HG03025 (cell line): ENCODE data around the gene SYNM.

Source experiments
- ATAC-seq: cut with Tn5 transposase; IDR thresholded peaks from one replicate; pipeline ENCODE4 v1.9.1; 2021; ENCODE audit warnings: mild to moderate bottlenecking, moderate library complexity; ENCODE audit not compliant: unreplicated experiment, low FRiP score

The SYNM gene

GRCh38 chr15:99164119-99164518 is 59.2 kb downstream of the SYNM start:
- no peak for ATAC-seq

DNA sequence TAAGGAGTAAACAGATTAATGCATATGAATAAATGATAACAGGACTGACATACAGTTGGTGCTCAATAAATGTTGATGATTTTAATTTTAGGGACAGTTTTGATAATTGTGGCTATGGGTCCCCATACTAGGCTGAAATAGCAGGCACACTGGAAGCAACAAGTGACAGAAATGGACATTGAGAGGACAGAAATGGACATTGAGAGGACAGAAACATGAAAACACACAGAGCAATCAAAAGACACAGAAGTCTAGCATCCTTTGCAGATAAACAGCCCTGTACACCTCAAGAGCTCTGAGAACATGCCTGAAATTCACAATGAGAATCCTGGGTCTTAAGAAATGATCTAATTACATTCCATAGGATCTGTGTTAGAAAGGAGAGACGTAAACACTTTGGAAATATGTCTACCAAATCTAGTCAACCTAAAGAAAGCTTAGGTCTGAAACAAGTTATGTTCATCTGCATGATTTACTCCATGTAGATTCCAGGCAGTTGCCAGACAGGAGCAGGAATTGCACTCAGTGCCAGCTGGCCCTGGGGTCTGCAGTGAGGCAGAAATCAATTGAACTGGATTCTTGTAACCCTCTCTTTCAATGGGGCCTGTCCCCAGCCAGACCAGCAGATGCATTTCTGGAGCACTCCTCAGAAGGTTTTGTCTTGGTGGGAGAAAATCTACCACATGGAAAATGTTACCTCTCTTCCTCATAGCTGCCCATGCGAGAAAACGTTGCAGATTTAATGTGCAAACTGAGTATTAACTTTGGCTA is 60.3 kb downstream of the SYNM start:
- ATAC-seq = no peak

DNA sequence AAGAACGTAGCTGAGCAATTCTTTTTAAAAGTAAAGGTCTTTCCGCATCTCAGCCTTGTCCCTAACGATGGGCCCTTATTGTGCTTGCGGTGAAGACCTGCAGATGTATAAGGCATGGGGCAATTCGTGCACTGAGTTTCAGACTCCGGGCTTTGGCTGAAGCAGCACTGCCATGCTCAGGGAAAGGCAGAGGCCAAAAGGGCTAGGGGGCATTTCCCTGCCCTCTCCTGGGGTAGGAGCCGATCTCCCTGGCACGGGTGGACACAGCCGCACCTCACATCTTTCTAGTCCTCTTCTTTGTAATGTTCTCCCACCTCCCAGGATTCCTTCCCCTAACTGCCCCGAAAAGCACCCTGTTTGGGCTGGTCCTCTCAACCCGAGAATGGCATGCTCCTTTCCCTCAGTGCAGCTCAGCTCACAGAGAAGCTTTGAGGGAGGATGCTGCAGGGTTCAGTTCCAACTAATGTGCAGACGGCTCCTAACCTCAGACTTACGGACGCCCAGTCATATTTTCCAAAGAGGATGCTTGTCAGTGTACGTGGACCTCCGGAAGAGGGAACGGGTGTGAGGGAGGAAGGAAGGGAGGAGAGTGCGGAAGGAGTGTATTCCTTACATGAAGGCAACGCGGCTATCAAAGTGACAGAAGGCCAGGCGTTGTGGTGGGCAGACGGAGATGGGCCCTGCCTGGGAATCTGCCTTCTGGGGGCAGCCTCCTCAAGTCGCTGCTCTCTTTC is 61.2 kb downstream of the SYNM start:
- no peak for ATAC-seq

DNA sequence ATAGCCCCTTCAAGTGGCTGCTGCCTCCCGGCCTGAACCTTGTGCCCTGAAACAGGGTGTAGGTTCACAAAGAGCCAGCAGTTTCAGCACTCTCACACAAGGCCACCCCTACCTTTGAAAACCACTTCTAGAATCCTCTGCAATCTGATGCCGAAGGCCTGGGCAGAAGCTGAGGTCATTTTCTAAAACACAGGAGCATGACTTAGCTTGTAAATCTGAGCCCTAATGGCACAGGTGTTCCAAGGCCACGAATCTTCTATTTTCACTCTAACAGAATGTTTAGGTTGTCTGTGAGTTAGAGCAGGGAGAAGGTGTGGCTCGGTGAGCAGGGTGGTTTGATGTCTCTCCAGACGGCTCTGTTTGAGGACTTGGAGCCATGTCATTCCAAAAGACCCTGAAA is 62.3 kb downstream of the SYNM start:
- no peak for ATAC-seq

DNA sequence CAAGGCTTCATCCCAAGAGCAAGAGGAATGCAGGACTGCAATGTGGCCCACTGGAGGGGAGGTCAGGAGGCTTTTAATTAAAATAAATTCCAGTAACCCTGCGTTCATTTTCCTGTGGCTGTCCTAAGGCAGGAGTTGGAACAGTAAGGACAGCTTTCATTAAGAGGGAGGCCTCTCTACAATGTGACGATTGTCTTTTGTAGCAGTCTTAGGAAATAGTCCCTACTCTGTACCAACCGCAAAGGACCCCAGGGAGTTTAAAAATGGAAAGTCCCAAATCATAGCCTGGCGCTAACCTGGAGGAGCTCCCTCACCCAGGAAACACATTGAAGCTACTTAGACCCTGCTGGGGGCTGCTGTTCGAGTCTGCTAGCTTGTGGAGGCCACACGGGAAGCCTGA is 62.8 kb downstream of the SYNM start:
- ATAC-seq = no peak

- no peak for ATAC-seq
Observed at GRCh38 chr15:99168601-99169580, 64.0 kb downstream of the SYNM start.

DNA sequence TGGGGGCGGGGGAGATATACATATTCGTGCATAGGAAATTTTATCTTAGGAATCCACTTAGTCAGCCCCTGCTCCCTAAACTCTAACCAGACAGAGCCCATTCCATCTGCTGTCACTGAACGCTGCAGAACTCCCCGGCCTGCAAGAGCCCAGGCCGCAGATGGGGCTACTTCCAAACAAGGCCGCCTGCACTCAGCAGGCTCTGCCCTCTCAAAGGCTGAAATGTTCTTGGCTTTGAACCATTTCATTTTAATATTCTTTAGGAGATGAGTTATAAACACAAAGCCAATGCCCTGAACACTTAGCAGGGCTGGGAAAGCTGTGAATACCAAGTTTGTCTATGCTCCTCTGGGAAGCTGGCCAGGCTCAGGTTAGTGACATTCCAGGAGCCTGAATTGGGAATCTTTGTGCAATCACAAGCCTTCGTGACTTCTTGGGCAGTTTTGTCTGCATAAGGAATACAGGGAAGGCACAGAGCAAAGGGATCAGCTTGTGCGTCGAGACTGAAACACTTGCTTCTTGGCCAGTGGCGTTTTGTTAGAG is 65.0 kb downstream of the SYNM start:
- no peak for ATAC-seq

DNA sequence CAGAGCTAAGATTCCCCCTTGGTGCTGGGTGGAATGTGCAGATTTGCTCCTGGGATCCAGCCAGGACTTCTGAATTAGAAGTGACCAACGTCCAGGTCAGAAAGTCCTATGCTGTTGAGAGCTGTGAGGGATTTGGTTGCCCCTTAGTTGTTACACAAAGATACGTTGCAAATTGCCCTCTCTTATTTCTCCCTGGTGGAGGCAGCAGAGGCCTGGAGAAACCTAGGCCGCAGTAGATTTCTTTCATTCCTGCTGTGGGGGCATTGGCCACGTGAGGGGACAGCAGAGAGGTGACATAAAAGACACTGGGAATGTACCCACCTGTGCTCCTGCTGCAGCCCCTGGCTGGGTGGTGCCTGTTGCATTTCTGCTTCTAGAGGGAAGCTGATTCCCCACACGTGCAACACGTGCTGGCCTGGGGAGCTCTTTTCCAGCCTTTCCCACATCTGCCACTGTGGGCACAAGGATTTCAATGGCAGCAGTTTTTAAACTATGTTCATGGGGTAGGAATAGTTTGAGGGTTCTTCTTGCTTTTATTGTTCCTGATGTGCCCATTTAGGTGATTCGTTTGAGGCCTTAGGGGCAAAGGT is 65.7 kb downstream of the SYNM start:
- no peak for ATAC-seq

- no peak for ATAC-seq
Observed at GRCh38 chr15:99172171-99172570, 67.3 kb downstream of the SYNM start.

- ATAC-seq = no peak
Observed at GRCh38 chr15:99172989-99173388, 68.1 kb downstream of the SYNM start.

- no peak for ATAC-seq
Observed at GRCh38 chr15:99174567-99175395, 69.9 kb downstream of the SYNM start.

GRCh38 chr15:99176757-99177156 is 71.9 kb downstream of the SYNM start:
- ATAC-seq = no peak

DNA sequence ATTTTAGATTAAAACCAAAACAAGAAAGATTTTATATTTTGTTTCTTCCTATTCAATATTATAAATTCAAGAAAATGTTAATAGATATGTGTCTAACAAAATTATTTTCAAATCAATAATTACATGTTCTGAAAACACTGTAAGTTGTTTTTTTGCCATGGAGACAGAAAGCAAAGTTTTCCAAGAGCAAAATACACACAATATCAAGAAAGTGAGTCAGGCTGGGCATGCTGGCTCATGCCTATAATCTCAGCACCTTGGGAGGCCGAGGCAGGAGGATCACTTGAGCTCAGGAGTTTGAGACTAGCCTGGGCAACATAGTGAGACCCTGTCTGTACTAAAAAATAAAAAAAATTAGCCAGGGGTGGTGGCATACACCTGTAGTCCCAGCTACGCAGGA is 72.8 kb downstream of the SYNM start:
- ATAC-seq = no peak

DNA sequence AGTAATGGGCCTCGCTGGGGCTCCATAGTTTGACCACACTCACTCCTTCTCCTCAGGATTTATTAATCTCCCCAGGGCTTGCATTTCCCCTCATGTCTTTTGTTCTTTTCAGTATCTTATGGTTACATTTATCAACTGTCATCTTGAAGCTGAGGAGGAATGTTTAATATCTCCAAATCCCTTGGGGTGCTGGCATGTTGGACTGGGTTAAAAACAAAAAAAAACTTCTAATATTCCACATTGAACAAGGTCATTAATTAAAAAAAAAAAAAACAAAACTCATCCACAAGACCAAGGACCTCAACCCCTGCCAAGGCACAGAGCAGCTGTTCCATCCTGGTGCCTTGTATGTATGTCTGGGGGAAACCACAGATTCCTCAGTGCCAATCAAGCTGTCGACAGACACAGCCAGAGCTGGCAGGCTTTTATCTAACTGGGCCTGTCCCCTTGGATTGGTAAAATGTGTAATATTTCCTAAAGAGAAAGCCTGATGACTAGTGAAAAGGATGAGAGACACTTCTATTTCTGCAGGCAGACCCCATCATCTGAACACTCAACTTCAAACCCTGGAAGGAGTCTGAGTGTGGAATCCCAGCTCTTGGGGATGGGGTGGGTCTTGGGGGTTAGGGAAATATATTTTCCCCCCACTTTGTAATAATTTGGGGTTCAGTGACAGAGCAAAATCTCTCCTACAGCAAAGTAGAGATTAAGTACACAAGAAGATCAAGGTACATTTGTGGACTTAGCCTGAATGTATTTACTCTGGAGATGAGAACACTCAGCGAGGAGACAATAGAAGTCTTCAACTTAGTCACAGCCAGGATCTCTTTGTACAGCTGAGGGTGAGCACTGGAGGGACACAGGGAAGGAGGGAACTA is 75.4 kb downstream of the SYNM start:
- no peak for ATAC-seq

DNA sequence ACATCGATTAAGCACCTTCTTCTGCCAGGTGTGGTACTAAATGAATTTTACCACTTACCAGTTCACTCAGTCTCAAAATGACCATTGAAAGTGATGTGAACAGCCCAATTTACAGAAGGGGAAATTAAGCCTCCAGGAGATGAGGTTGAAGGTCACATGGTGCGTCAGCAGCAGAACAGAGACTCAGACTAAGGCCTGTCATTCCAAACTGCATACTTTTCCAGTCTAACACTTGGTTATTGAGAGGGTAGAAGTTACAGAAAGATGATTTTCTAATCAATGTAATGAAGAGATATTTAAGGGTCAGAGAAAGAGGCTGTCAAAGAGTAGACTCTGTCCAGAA is 76.1 kb downstream of the SYNM start:
- ATAC-seq = no peak

DNA sequence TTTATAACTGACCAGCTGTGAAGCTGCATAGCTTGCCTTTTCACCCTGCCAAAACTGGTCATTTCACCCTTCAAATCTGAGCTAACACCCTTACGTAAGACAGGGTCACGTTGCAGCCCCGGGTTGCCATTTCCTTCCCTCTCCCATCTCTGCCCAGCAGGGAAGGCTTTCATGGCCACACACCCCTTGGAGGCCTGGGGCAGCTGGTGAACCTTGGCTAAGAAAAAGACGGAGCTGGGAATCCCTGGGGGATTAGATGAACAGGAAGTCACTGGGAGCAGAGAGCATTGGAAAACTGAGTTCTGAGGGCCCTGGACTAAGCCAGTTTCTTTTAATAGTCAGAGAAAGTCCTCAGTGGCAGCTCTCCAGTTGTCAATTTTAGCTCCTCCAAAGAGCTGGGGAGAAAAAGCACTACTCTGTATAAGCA is 76.7 kb downstream of the SYNM start:
- no peak for ATAC-seq

GRCh38 chr15:99182791-99183190 is 77.9 kb downstream of the SYNM start:
- no peak for ATAC-seq
